IPS-NIHi7 (cell line): ENCODE data around the gene SPATA21.
"Not testable (repeated sequence)": the region's sequence is repeated elsewhere in the genome, so short reads cannot be mapped to it uniquely, and the experiment has no call there.

ENCODE experiments used
- DNase-seq: peaks from one replicate; pipeline ENCODE4 v3.0.0; 2012; ENCODE audit warnings: mixed read lengths; ENCODE audit errors: extremely low spot score

Gene SPATA21

GRCh38 chr1:16385659-16386453 lies 51.4 kb downstream of the SPATA21 start:
- DNase-seq: peak; percentile 60

DNA sequence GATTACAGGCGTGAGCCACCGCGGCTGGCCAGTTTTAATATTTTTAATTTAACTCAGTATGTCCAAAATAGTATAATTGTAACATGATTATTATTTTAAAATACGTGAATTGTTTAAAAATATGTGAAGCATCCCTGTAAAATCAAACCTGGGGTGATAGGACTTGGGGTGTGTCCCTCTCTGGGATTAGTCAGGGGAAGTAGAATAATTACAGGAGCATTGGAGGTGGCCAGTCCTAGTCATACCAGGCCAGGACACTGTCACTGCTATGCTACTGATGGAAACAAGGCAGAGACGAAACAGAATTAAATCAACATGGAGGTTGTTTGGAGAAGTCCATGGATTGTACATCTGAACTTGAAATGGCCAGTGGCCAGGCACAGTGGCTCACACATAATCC lies 53.3 kb downstream of the SPATA21 start:
- no peak for DNase-seq

GRCh38 chr1:16380868-16381267 lies 56.4 kb downstream of the SPATA21 start:
- DNase-seq: no peak

DNA sequence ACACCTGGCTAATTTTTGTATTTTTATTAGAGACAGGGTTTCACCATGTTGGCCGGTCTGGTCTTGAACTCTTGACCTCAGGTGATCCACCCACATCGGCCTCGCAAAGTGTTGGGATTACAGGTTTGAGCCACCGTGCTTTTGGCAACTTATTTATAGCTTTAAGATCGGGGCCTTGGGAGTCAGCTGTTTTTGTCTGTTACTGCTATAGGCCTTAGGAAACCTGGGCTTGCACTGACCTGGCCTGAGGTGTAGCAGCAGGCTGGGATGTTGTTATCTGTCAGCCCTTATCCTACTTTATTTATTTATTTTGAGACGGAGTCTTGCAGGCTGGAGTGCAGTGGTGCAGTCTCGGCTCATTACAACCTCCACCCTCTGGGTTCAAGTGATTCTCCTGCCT lies 58.8 kb downstream of the SPATA21 start:
- DNase-seq: no peak

- DNase-seq: no peak
Observed at GRCh38 chr1:16376971-16377370, 60.3 kb downstream of the SPATA21 start.

DNA sequence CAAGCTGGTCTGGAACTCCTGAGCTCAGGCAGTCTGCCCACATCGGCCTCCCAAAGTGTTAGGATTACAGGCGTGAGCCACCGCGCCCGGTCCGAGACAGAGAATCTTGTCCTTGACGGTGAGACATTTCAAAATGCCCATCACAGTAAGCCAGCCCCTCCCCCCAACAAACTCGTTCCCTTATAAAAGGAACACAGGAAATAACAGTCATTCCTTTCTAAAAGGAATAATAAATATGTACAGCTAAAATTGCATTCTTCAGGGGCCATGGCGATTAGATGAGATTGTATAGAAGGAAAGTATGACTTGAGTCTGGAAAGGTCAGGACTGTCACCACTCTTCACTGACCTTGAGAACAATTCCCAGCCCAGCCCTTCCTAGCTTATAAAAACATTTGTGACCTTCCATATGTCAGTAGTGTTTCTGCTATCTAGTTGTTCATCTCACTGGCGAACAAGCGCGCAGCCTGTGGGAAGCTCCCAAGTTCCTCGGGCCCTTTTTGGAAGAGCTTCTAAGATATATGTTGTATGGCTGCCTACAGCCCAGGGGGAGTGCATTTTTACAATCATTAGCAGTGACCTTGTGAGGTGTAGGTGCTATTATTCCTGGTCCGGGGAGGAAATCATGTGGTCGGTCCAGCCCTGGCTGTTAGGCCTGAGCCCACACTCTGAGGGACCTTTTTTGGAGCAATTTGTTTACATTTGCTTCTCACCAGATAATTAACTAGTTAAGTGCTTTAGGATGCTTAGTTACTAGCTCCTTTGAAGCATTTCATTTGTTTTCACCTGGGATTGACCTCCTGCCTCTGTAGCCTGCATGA lies 61.5 kb downstream of the SPATA21 start:
- DNase-seq: no peak

DNA sequence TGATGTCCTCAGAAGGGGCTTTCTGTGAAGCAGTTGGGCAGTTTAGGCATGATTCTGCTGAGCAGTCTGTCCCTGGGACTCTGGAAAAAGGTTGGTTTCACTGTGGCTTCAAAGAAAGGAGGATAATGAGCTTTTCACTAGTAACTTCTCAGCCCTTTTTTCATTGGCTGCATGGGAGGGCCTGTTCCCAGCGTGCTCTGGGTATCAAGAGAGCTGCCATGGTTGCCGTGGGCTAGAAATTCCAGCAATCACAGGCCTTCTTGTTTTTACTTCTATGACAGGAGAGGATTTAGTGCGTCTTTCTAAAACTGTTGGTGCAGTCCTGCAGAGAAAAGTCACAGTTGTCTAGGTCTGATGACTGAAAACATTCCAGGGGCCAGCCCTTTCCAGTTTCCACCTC lies 63.0 kb downstream of the SPATA21 start:
- DNase-seq: no peak

GRCh38 chr1:16372535-16373285 lies 64.5 kb downstream of the SPATA21 start:
- no peak for DNase-seq

GRCh38 chr1:16371725-16372124 lies 65.5 kb downstream of the SPATA21 start:
- no peak for DNase-seq

DNA sequence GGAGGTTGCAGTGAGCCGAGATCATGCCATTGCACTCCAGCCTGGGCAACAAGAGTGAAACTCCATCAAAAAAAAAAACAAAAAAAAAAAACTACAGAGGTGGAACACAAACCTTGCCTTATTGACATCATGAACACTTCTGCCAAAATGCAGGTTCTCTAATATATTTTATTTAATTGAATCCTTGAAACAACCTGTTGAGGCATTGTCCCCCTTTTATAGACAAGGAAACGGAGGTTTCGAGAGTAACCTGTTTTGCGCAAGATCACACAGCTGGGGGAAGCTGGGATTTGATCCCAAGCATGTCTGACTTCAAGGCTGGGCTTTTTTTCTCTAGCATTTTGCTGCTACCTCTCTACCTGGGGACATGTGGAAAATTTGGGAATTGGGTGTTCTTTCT lies 67.4 kb downstream of the SPATA21 start:
- DNase-seq: no peak

DNA sequence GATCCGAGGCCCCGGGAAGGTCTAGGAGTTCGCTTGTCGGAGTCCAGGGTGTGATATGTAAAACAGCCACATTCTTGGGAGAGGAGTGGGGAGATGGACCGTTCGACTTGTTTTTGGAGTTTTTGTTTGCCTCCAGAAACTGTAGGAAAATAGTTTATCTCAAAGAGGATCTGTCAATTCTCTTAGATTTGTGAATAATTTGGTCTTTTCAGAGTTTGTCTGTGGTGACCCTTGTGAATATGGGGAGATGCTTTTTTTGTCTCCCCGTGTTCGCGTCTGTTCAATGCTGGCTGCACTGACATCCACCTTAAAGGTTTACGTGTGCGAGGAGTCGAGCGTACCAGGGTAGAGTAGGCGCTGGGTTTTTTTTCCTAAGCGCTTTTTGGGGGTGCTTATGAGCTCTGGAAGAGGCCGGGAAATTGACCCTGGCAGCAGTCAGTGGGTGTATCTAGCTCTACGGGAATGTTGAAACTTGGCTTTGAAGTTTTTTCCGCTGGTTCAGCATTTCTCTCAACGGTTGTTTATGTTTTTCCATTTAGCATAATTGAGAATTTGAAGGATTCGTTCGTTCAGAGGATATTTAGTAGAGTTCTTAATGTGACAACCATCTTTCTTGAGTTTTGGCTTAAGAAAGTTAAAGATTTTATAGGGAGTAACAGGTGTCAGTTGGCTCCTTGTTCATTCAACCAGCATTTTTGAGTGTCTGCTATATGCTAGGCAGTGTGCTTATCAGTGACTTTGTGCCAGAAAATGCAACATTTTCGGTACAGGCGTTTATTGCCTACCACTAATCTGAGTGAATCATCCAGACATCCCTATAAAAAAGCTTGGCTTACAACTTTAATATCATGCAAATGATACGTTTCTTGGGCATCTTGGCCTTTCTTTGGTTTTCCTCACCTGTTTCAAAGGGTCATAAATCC lies 69.0 kb downstream of the SPATA21 start:
- DNase-seq: peak; percentile 61

GRCh38 chr1:16367258-16367967 lies 69.8 kb downstream of the SPATA21 start:
- DNase-seq: peak; percentile 67

GRCh38 chr1:16366722-16367257 lies 70.4 kb downstream of the SPATA21 start, which contains the start of gene SZRD1:
SZRD1 (plus strand) TSS chr1:16367242; CDS start chr1:16367258, 16 bp downstream.
- peak; percentile 94 for DNase-seq

GRCh38 chr1:16365146-16365498 lies 72.1 kb downstream of the SPATA21 start:
- DNase-seq: not testable (repeated sequence)

DNA sequence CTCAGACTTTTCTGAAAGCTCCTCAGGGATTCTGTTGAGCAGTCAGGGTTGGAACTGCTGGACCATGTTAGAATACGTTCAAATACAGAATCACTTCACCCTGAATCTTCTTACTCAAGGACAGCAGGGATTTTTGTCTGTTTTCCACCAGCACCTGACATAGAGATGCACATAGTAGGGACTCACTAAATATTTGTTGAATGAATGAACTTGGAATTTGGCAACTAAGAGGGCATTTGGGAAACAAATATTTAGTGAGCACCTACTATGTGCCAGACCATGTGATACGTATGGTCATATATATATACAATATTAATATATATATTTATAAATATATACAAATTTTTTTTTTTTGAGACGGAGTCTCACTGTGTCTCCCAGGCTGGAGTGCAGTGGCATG lies 80.4 kb downstream of the SPATA21 start:
- no peak for DNase-seq

- no peak for DNase-seq
Observed at GRCh38 chr1:16354619-16355018, 82.6 kb downstream of the SPATA21 start.

- no peak for DNase-seq
Observed at GRCh38 chr1:16352842-16353535, 84.2 kb downstream of the SPATA21 start.

GRCh38 chr1:16351994-16352841 lies 85.0 kb downstream of the SPATA21 start, which contains the start of gene FBXO42:
FBXO42 (minus strand) TSS chr1:16352480; CDS start chr1:16315418, 37,062 bp downstream.
- peak; percentile 95 for DNase-seq
